ENCODE measurements around the gene MAGI2. TPM values are rescaled to one million over a fixed set of nuclear protein-coding genes. Genes with fewer than 3 reads are reported as not detected.
A peak's percentile ranks its signal among the peaks of the same experiment; 100 is the strongest.

The MAGI2 gene
- total RNA-seq, 1 donor, result 18.8 TPM

- Histone ChIP-seq H3K4me2 (ENCODE audit: insufficient read depth, low read length) (no peak overlapping the region), H3K36me3 (ENCODE audit: insufficient read depth, low read length) (no peaks in the 10 kb centered on the region), H4K20me1 (ENCODE audit: insufficient read depth, low read length) (no peaks in the 10 kb centered on the region), H3K27me3 (ENCODE audit: insufficient read depth, low read length) (no peaks in the 10 kb centered on the region), H3K27ac (ENCODE audit: low read depth, low read length) (no peak overlapping the region), H3K9me3 (ENCODE audit: low read depth, low read length) (no peaks in the 10 kb centered on the region), H3K79me2 (ENCODE audit: insufficient read depth, low read length) (peaks cover 2% of the 10 kb centered on the region), H2AFZ (ENCODE audit: low read length) (no peak overlapping the region), H3K4me1 (ENCODE audit: insufficient read depth, low read length) (peaks cover 7% of the 10 kb centered on the region), H3K4me3 (ENCODE audit: insufficient read depth, low read length) (no peak overlapping the region)
- no peak for TF ChIP-seq CTCF (IDR thresholded peaks at IDR 0.05; ENCODE audit: extremely low read depth, low read depth, low read length)
- no peak for DNase-seq (ENCODE audit: insufficient read length, low spot score, missing footprints)
These were observed 40.6 kb downstream of the MAGI2 start for GRCh38 chr7:79412915-79413314.

- no peak for DNase-seq (ENCODE audit: insufficient read length, low spot score, missing footprints)
- no peaks in the 10 kb centered on the region for H4K20me1 ChIP-seq (ENCODE audit: insufficient read depth, low read length)
- H2AFZ ChIP-seq (ENCODE audit: low read length), result no peak overlapping the region
- no peaks in the 10 kb centered on the region for H3K36me3 ChIP-seq (ENCODE audit: insufficient read depth, low read length)
- peaks cover 12% of the 10 kb centered on the region for H3K4me1 ChIP-seq (ENCODE audit: insufficient read depth, low read length)
- H3K9me3 ChIP-seq (ENCODE audit: low read depth, low read length), result no peaks in the 10 kb centered on the region
- peaks cover 2% of the 10 kb centered on the region for H3K79me2 ChIP-seq (ENCODE audit: insufficient read depth, low read length)
- no peak overlapping the region for H3K4me3 ChIP-seq (ENCODE audit: insufficient read depth, low read length)
- no peak overlapping the region for H3K27ac ChIP-seq (ENCODE audit: low read depth, low read length)
- H3K4me2 ChIP-seq (ENCODE audit: insufficient read depth, low read length), result no peak overlapping the region
- no peak for TF ChIP-seq CTCF (IDR thresholded peaks at IDR 0.05; ENCODE audit: extremely low read depth, low read depth, low read length)
- H3K27me3 ChIP-seq (ENCODE audit: insufficient read depth, low read length), result no peaks in the 10 kb centered on the region
These were observed 41.0 kb downstream of the MAGI2 start for GRCh38 chr7:79412438-79412837.

GRCh38 chr7:79410345-79410744 lies 43.1 kb downstream of the MAGI2 start:
- no peaks in the 10 kb centered on the region for H3K36me3 ChIP-seq (ENCODE audit: insufficient read depth, low read length)

GRCh38 chr7:79407351-79407750 lies 46.1 kb downstream of the MAGI2 start:
- no peaks in the 10 kb centered on the region for H3K9me3 ChIP-seq (ENCODE audit: low read depth, low read length)
- no peaks in the 10 kb centered on the region for H3K27me3 ChIP-seq (ENCODE audit: insufficient read depth, low read length)
- DNase-seq (ENCODE audit: insufficient read length, low spot score, missing footprints), result peak; percentile 8
- TF ChIP-seq CTCF (IDR thresholded peaks at IDR 0.05; ENCODE audit: extremely low read depth, low read depth, low read length), result no peak
- H3K4me3 ChIP-seq (ENCODE audit: insufficient read depth, low read length), result no peak overlapping the region
- peak overlapping the region; percentile 42 for H2AFZ ChIP-seq (ENCODE audit: low read length)
- H3K4me2 ChIP-seq (ENCODE audit: insufficient read depth, low read length), result peak overlapping the region; percentile 28
- H3K79me2 ChIP-seq (ENCODE audit: insufficient read depth, low read length), result peaks cover 7% of the 10 kb centered on the region
- peak overlapping the region; percentile 35 for H3K27ac ChIP-seq (ENCODE audit: low read depth, low read length)
- no peaks in the 10 kb centered on the region for H3K36me3 ChIP-seq (ENCODE audit: insufficient read depth, low read length)
- H4K20me1 ChIP-seq (ENCODE audit: insufficient read depth, low read length), result no peaks in the 10 kb centered on the region
- H3K4me1 ChIP-seq (ENCODE audit: insufficient read depth, low read length), result peaks cover 23% of the 10 kb centered on the region

More at GRCh38 chr7:79410345-79410744, 43.1 kb downstream of the MAGI2 start:
- Histone ChIP-seq H4K20me1 (ENCODE audit: insufficient read depth, low read length) (no peaks in the 10 kb centered on the region), H3K79me2 (ENCODE audit: insufficient read depth, low read length) (peaks cover 2% of the 10 kb centered on the region), H3K4me2 (ENCODE audit: insufficient read depth, low read length) (no peak overlapping the region), H3K4me3 (ENCODE audit: insufficient read depth, low read length) (no peak overlapping the region), H2AFZ (ENCODE audit: low read length) (no peak overlapping the region), H3K9me3 (ENCODE audit: low read depth, low read length) (no peaks in the 10 kb centered on the region), H3K27me3 (ENCODE audit: insufficient read depth, low read length) (no peaks in the 10 kb centered on the region), H3K4me1 (ENCODE audit: insufficient read depth, low read length) (peaks cover 19% of the 10 kb centered on the region), H3K27ac (ENCODE audit: low read depth, low read length) (no peak overlapping the region)
- no peak for DNase-seq (ENCODE audit: insufficient read length, low spot score, missing footprints)
- no peak for TF ChIP-seq CTCF (IDR thresholded peaks at IDR 0.05; ENCODE audit: extremely low read depth, low read depth, low read length)

All from osteoblast (primary cell).